Measurements from ENCODE around the gene CLC.

GRCh38 chr19:39754544-39754943 lies 16.7 kb upstream of the CLC start:
- TF ChIP-seq CTCF (IDR thresholded peaks at IDR 0.05; ENCODE audit: low read depth, low read length) (no peak), EZH2phosphoT487 (IDR thresholded peaks at IDR 0.05; ENCODE audit: low read depth) (no peak)
